GM21515 (cell line): Measurements from ENCODE around the gene ERFE.
"Not testable (repeated sequence)": the region's sequence is repeated elsewhere in the genome, so short reads cannot be mapped to it uniquely, and the experiment has no call there.

Source experiments
- ATAC-seq: cut with Tn5 transposase; IDR thresholded peaks from one replicate; pipeline ENCODE4 v1.9.1; 2021; ENCODE audit not compliant: unreplicated experiment

ERFE gene, protein sequence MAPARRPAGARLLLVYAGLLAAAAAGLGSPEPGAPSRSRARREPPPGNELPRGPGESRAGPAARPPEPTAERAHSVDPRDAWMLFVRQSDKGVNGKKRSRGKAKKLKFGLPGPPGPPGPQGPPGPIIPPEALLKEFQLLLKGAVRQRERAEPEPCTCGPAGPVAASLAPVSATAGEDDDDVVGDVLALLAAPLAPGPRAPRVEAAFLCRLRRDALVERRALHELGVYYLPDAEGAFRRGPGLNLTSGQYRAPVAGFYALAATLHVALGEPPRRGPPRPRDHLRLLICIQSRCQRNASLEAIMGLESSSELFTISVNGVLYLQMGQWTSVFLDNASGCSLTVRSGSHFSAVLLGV

DNA sequence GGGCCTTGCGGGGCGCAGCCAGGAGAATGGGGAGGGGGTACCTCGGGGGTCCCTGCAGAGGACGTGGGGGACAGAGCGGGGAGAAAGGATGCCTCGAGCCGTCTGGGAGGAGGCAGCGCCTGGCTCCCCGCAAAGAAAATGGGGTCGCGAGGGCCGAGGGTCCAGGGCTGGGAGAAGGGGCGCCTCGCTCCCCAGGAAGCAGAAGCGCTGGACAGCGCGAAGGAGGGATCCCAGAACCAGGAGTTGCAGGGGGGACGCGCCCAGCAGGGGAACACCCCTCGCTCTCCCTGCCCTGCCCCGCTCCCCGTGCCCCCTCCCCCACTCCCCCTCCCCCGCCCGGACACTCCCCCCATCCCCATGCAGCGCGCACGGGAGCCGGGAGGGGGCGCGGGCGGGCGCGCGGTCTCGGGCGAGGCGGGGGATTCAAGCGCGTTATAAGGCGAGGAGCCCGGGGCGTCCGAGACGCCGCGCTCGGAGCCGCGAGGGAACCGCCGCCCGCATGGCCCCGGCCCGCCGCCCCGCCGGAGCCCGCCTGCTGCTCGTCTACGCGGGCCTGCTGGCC lies at the start of gene ERFE:
Gene ERFE, plus strand, starts transcription at position 462 of the 562 bp plus-strand sequence. Its CDS starts 38 bp downstream, at position 500.
- no peak for ATAC-seq

DNA sequence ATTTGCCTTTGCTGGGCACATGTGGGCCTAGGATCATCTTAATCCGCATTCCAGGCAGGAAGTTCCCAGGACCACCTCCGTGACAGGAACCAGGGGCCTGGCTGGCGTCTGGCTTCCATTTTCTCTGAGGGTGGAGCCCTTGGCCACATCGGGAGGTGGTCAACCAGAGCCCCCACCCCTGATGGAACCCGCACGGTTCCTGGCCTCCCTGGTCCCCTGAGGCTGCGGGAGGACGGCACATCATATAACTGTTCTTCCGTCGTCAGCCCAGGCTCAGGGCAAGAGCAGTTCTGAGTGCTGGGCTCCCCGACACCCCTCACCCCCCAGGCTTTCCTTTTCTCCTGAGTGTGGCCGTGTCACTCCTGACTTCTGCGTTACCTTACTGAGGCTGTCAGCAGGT lies 45.2 kb upstream of the ERFE start:
- no peak for ATAC-seq

DNA sequence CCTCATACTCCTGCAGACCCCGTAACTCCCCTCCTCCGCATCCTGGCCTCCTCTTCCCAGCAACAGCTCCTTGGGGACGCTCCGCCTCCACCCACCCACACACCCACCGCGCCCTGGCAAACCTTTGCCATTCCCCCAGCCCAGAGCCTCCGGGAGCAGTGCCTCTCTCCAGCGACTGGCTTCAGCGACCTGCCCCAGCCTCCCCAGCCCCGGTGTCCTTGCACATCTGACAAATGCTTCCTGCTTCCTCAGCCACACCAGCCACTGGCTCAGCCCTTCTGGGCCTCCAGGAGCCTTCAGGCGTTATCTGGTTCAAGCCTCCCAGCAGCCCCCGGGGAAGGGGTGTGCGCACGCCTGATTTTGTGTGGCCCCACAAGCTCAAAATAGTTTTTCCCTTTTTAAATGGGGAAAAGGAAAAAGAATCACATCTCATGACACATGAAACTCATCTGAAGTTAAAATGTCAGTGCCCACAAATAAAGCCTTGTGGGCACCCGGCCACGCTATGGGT lies 44.4 kb upstream of the ERFE start:
- ATAC-seq, result no peak

DNA sequence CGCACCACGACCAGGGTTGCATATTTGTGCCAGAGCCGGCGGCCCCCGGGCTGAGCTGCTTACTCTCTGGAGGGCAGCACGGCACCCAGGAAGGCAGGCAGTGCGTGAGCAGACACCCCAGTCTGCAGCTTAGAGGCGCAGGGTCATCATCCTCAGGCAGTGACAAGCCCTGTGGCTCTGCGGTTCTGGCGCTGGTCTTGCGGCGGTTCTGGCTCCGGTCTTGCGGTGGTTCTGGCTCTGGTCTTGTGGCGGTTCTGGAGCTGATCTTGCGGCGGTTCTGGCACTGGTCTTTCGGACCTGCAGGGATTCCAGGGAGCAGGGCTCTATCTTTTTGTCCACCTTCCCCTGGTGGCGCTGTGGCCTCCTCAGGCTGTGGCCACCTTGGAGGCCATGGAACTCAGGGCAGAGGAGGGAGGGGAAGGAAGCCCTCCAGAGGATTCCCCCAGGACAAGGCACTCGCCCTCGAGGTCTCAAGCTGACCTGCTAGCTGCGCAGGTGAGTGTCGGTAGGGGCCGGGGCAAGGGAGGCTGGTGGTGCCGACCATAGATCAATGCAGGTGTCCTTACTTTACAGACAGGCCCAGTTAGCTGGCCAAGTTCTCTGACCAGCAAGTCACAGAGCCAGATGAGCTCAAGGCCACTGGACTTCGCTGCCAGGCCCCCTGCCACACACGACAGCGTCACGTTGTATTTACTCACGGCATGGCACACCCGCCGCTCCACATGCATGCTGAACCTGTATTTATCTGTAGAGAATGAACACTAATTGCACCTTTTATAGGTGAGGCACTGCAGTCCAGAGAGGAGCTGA lies 43.7 kb upstream of the ERFE start:
- no peak for ATAC-seq

DNA sequence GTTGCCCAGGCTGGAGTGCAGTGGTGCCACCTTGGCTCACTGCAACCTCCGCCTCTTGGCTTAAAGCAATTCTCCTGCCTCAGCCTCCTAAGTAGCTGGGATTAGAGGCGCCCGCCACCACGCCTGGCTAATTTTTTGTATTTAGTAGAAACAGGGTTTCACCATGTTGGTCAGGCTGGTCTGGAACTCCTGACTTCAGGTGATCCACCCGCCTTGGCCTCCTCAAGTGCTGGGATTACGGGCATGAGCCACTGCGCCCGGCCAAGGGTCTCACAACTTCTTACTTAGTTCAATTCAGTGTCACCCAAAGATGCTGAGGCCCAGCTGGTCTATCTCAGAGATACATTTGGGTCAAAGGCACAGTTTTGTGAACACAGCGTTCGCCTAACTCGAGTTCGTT lies 43.1 kb upstream of the ERFE start:
- ATAC-seq, result not testable (repeated sequence)

DNA sequence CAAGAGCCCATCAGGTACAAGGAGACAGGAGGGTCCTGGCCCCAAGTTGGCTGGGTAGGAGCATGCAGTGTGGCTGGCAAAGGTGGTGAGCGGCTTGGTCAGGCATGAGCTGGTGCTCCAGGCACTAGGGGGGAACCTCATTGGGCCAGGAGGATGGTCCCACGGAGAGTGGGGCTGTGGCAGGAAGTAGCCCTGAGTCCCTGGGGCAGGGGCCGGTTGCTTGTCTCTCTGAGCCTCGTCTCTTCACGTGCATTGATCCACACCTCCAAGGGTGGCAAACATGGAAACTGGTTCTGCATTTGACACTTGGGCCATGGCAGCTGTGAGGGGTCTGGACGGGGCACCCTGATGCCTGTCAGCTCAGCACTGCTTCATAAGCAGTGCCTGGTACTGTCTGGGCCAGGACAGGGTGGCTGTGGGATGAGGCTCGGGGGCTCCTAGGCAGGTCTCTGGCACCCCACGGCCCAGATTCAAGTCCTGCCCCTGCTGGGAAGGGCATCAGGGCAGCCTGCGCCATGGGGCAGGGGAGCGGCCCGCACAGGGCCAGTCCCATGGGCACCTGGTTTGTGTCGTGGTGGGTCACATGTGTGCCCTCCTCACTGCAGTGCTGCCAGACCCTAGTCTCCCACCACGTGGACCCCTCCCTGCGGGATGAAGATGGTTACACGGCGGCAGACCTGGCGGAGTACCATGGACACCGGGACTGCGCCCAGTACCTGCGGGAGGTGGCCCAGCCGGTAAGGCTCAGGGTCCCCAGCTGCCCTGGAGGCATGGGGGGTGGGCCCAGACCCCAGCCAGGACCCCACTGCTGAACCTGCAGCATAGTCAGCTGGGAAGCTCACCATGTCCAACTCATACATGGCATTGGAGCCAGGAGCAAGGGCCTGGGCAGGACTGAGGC lies 42.2 kb upstream of the ERFE start:
- ATAC-seq, result no peak

DNA sequence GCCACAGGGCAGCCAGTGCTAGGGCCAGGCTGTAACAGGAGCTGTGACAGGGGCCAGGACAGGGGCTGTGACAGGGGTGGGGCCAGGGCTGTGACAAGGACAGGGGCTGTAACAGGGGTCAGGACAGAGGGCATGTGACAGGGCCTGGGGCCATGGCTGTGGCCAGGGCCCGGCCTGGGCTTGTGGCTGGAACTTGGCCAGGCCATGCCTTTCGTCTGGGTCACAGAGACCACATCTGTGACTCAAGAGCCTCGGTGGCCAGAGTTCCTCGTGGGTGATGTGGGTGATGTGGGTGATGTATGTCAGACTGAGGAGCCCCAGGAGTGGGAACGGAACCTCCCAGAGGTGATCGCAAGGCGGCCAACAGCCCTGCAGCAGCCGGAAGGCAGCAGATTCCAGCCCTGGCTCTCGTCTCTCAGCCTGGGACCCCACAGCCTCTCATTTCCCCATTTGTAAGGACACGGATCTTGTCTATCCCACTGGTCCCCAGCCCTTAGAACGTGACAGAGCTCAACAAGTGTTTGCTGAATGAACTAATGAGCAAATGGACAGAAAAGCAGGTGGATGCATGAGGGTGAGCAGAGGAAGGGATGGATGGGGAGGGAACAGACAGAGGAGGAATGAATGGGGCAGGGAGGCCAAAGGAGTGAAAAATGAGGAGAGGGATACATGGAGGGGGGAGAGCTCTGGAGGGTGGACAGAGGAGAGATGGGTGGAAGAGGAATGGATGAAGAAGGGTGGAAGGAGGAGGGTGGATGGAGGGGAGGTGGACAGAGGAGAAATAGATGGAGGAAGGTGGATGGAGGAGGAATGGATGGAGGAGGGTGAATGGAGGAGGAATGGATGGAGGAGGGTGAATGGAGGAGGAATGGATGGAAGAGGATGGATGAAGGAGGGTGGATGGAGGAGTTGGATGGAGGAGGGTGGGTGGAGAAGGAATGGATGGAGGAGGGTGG lies 41.3 kb upstream of the ERFE start:
- ATAC-seq, result no peak

DNA sequence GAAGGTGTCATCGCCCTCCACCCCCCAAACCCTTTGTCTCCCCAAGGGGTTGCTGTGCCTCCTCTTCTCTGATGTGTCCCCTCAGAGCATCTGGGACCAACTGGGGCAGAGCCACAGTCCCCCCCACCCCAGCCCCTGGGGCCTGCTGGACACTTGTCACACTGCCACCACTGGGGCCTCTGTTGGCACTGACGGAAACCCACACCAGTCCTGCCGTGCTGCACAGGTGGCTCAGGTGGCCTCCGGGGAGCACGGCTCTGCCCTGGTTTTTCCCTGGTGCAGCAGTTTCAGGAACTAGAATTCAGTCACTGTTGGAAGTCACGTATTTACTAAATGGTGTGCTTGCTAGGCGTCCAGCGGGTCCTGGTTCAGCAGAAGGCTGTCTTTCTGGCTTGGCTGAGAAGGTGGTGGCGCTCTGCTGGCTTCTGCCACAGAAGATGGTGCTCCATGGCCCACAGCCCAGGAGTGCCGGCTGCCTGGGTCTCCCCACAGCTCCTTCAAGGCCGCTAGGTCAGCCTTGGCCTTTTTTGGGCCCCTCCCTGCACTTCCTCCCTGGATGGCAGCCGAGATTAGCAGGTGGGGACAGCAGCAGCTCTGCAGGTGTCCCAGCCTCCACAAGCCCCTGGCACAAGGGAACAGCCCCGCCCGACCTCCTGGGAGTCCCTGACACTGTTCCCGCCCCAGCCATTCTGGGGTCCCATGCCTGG lies 38.9 kb upstream of the ERFE start:
- ATAC-seq, result no peak

DNA sequence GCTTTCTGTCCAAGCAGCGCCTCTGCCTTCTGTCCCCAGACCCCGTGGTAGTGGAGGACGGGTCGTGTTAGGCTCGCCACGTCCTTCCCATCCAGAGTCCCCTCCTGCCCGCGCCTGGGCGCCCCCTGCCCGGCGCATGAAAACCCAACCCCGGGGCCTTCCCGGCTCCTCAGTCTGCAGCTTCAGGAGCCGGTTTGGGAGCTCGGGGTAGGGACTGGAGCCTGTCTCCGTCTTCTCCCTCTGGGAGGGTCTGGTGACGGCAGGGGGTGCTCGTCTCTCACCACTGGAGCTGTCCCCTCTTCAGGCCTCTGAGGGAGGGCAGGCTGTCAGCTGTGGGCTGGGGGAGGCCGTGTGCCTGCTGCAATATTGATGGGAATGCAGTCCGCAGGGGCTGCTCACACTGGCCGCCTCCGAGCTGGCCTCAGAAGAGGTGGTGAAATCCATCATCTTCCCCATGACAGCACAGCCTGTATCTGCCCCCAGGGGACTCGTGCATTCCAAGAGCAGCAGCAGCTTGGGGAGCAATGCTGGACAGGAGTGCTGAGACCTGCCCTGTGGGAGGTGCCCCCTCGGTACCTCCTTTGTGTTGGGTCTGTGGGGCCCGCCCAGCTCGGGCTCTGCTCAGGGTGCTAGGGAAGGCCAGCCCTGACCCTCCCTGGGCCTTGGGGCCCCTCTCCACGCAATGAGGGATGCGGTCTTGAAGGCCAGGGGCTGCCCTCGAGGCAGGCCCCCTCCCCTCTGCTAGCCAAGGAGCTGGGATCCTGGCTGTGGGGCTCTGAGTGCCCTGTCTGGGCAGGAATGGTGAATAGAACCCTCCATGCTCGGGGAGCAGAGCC lies 38.1 kb upstream of the ERFE start:
- ATAC-seq, result no peak

DNA sequence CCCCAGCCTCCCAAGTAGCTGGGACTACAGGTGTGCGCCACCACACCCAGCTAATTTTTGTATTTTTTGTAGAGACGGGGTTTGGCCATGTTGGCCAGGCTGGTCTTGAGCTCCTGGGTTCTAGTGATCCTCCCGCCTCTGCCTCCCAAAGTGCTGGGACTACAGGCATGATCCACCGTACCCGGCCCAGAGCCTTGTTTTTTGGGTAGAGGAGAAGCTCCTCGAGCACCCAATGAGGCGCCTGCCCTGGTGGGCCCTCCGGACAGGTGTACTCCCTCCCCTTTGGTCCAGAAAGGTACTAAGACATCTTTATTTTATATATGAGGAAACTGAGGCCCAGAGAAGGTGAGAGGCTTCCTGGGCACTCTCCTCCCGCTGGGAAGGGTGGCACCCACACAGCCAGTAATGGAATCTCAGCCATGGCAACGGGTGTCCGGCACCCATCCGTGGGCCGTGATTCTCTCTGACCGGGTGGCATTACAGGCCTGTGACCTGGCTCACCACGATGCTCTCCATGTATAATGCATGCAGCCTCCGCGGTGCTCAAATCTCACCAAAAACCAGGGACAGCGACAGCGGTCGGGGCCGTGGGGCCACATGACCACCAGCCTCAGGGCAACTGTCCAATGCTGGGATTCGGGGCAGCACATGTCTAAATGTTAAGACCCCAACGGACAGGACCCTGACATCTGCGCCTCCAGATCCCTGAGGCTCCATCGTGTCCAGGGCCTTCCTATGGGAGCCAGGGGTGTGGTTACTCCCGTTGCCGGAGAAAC lies 37.1 kb upstream of the ERFE start:
- ATAC-seq, result no peak

DNA sequence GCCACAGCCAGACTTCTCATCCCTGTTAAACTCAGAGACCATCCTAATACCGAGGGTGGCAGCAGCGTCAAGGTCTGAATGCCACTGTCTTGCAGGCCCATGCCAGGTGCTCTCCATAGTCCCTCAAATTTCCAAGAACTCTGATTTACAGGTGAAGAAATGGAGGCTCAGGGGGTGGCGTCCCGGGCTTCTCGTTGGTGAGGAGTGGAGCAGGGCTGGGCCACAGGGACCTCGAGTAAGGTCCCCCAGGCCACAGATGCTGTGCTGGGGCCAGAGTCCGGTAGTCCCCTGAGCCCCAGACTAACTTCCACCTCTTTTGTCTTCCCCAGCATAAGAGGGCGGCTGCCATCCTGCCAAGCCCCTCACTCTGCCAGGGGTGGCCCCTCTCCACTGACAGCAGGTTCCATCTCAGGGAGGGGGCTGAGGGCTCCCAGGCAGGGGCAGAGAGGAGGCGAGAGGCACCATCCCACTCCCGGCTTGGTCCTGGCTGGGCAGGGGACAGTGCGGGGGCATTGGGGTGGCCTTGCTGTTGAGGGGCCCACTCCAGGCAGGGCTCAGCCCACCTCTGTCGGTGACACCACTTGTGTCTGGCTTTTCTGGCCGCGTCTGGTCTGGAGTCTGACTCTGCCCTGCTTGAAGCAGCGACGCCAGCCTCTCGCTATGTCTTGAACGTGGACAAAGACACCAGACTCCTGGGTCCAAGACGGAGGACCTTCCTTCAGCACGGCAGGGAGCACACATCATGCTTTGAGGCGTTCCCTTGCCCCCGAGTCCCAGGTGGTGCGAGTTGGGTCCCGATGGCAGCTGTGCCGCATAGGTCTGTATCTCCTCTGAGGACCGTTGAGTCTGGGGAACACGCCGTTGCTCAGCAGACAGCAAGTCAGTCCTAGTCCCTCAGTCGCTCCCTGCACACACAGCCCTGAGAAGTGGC lies 36.2 kb upstream of the ERFE start:
- ATAC-seq, result no peak

DNA sequence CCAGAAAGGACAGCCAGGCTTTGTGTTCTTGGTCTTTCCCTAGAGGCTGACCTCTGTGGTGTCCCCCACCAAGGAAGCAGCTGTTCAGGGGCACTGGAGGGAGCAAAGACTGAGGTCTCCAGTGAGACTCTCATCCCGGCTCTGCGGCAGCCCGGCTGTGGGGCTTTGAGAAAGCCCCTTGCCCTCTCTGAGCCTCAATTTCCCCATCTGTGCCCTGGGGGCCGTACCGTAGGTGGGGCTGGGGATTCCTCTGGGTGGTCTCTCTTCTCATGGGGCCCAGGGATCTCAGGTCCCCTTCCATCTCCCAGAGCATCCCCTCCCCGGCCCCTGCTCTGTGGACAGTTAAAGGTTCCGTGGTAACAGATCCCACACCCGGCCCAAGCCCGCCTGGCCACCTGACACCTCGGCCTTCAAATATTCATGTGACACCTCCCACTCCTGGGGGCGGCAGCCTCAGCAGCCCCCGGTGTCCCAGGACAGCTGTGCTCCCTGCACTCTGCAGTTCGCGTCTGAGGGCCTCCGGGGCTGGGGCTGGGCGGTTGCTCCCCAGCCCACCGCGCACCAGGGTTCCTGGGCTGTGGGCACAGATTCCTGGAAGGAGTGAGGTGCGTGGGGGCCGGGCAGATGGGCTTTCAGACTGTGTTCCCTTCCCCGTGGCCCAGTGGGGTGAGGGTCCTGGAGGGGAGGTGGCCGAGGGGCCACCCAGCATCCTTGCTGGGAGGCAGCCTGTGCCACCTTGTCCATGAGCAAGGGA lies 35.4 kb upstream of the ERFE start:
- no peak for ATAC-seq

DNA sequence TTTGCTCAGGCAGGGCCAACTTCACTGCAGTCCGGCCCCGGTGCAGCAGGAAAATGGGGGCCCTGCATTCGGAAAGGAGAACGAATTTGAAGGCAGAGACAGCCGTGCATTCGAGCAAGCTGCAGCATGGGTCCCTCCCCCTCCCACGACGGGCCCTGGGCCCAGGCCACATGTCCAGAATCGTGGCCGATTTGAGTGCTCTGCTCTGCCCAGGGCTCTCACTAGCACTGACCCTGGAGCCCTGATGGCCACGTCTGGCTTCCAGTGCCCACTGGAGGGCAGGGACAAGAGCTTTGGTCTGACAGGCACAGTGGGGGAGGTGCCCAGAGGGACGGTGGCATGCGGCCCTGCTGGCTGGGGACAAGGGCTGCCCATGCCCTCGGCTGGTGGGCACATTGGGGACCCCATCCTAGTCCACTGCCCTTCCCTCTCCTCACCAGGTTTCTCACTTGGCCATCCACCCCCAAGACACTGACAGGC lies 34.7 kb upstream of the ERFE start:
- no peak for ATAC-seq

DNA sequence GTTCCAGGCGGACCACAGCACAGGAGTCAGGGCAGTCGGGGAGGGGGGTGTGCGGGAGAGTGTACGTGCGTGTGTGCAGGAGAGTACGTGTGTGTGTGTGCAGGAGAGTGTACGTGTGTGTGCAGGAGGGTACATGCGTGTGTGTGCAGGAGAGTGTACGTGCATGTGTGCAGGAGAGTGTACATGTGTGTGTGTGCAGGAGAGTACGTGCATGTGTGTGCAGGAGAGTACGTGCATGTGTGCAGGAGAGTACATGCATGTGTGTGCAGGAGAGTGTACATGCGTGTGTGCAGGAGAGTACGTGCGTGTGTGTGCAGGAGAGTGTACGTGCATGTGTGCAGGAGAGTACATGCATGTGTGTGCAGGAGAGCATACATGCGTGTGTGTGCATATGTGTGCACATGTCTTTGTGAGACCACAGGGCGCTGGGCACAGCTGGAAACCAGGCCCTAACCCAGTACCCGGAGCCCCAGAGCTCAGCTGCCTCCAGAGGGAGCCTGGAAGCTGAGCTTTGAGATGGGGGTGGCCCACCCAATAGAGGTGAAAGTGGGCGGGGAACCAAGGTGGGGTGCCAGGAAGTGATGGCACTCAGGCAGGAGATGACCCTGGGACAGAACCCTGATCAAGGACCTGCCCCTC lies 34.2 kb upstream of the ERFE start:
- no peak for ATAC-seq
